HepG2 (cell line): ENCODE results near the gene PHF13. TPM values are rescaled to one million over a fixed set of nuclear protein-coding genes. Genes with fewer than 3 reads are reported as not detected.

Source experiments
- GABPA ChIP-seq, 2 experiments: IDR thresholded peaks; 2 replicates each; pipeline ENCODE4 v1.6.1; 2011 to 2016; ENCODE audit warnings: low read depth in 2 of 2, low read length in 1 of 2, missing biosample characterization in 1 of 2, missing genetic modification characterization in 1 of 2
- GATAD1 ChIP-seq: IDR thresholded peaks from 2 replicates; pipeline ENCODE4 v1.6.1; 2016; ENCODE audit warnings: missing genetic modification reagents, missing compliant biosample characterization
- ISX ChIP-seq: sonication (generic); formaldehyde crosslinking; conservative IDR thresholded peaks from 2 replicates; pipeline ENCODE4 v1.5.0; 2020; ENCODE audit warnings: missing genetic modification reagents
- KMT2A ChIP-seq: sonication (generic); formaldehyde crosslinking; IDR thresholded peaks from 2 replicates; pipeline ENCODE4 v1.4.0; 2020; ENCODE audit warnings: missing genetic modification reagents
- MTA3 ChIP-seq: sonication (generic); formaldehyde crosslinking; IDR thresholded peaks from 2 replicates; pipeline ENCODE4 v1.4.0; 2020; ENCODE audit warnings: missing genetic modification reagents
- PHF20 ChIP-seq: sonication (generic); formaldehyde crosslinking; IDR thresholded peaks from 2 replicates; pipeline ENCODE4 v1.5.0; 2020; ENCODE audit warnings: mild to moderate bottlenecking, missing genetic modification reagents
- POLR2AphosphoS2 ChIP-seq: IDR thresholded peaks from 2 replicates; pipeline ENCODE4 v1.6.1; 2011; ENCODE audit warnings: low read depth, low read length, improper control_type of control experiment
- RAD21 ChIP-seq: fragments of 450-650 bp; formaldehyde crosslinking; IDR thresholded peaks from 2 replicates; pipeline ENCODE4 v1.5.0; 2020; ENCODE audit warnings: mild to moderate bottlenecking
- REL ChIP-seq: sonication (generic); formaldehyde crosslinking; conservative IDR thresholded peaks from 2 replicates; pipeline ENCODE4 v1.8.0; 2022; ENCODE audit warnings: mild to moderate bottlenecking, missing genetic modification reagents, moderate library complexity
- RFXANK ChIP-seq: IDR thresholded peaks from 2 replicates; pipeline ENCODE4 v1.6.1; 2016
- SMARCC2 ChIP-seq: fragments of 450-650 bp; IDR thresholded peaks from 2 replicates; pipeline ENCODE4 v1.6.1; 2017; ENCODE audit warnings: antibody characterized with exemption, mild to moderate bottlenecking
- STAT5B ChIP-seq: sonication (generic); formaldehyde crosslinking; IDR thresholded peaks from 2 replicates; pipeline ENCODE4 v1.4.0; 2020; ENCODE audit warnings: missing genetic modification reagents
- TP53 ChIP-seq: sonication (generic); formaldehyde crosslinking; conservative IDR thresholded peaks from 2 replicates; pipeline ENCODE4 v1.4.0; 2020; ENCODE audit warnings: missing genetic modification reagents
- ZFP36L2 ChIP-seq: sonication (generic); formaldehyde crosslinking; IDR thresholded peaks from 2 replicates; pipeline ENCODE4 v1.4.0; 2020; ENCODE audit warnings: missing genetic modification reagents
- ZNF274 ChIP-seq: sonication (generic); formaldehyde crosslinking; IDR thresholded peaks from 2 replicates; pipeline ENCODE4 v1.5.1; 2020; ENCODE audit warnings: mild to moderate bottlenecking, missing genetic modification reagents
- ZNF33A ChIP-seq: sonication (generic); formaldehyde crosslinking; IDR thresholded peaks from 2 replicates; pipeline ENCODE4 v1.5.1; 2020; ENCODE audit warnings: missing genetic modification reagents, mild to moderate bottlenecking, moderate library complexity, borderline replicate concordance
- ZNF367 ChIP-seq: sonication (generic); formaldehyde crosslinking; IDR thresholded peaks from 2 replicates; pipeline ENCODE4 v1.4.0; 2020; ENCODE audit warnings: missing genetic modification reagents, borderline replicate concordance
- ZNF605 ChIP-seq: sonication (generic); formaldehyde crosslinking; IDR thresholded peaks from 2 replicates; pipeline ENCODE4 v1.8.0; 2022; ENCODE audit warnings: mild to moderate bottlenecking, missing genetic modification reagents
- ZNF7 ChIP-seq: IDR thresholded peaks from 2 replicates; pipeline ENCODE4 v1.6.1; 2016; ENCODE audit warnings: missing biosample characterization, missing genetic modification reagents
- ZNF709 ChIP-seq: sonication (generic); formaldehyde crosslinking; IDR thresholded peaks from 2 replicates; pipeline ENCODE4 v1.5.0; 2020; ENCODE audit warnings: mild to moderate bottlenecking, missing genetic modification reagents
- ZNF737 ChIP-seq: sonication (generic); formaldehyde crosslinking; IDR thresholded peaks from 2 replicates; pipeline ENCODE4 v1.5.0; 2020; ENCODE audit warnings: missing genetic modification reagents, mild to moderate bottlenecking, borderline replicate concordance
- ZNF761 ChIP-seq: sonication (generic); formaldehyde crosslinking; conservative IDR thresholded peaks from 2 replicates; pipeline ENCODE4 v1.4.0; 2020; ENCODE audit warnings: mild to moderate bottlenecking, missing genetic modification reagents
- polyA plus RNA-seq, 8 experiments: library from polyadenylated mRNA; depleted of rRNA in 3 of 8; stranded (reverse) in 7 of 8; unstranded in 1 of 8; fragments of >200 nt; fragmentation: Illumina TruSeq in 4 of 8; extraction: Trizol in 4 of 8; gene quantifications; 2 replicates each; pipeline versions ENCODE4 v1.2.1 to v1.2.3, GENCODE V29; 2011 to 2016; ENCODE audit warnings: low read depth in 4 of 8, missing spikeins in 1 of 8, mixed read lengths in 1 of 8; ENCODE audit not compliant: insufficient read depth in 1 of 8
- total RNA-seq, 5 experiments: library from RNA; depleted of rRNA; stranded (reverse); fragments of >200 nt; fragmentation: Illumina TruSeq; extraction: Trizol; gene quantifications; 2 replicates each; pipeline ENCODE4 v1.2.3, GENCODE V29; 2016; ENCODE audit warnings: low read depth in 1 of 5
- TF ChIP-seq, protein P1 (sequence below): sonication (generic); formaldehyde crosslinking; IDR thresholded peaks from 2 replicates; pipeline ENCODE4 v1.8.0; 2022; ENCODE audit warnings: missing genetic modification reagents, low read depth, mild to moderate bottlenecking, borderline replicate concordance
- TF ChIP-seq, protein P2 (sequence below): sonication (generic); formaldehyde crosslinking; IDR thresholded peaks from 2 replicates; pipeline ENCODE4 v1.4.0; 2020; ENCODE audit warnings: missing genetic modification reagents
- TF ChIP-seq, protein P3 (sequence below): IDR thresholded peaks from 2 replicates; pipeline ENCODE4 v1.6.1; 2016; ENCODE audit warnings: mild to moderate bottlenecking
- TF ChIP-seq, protein P4 (sequence below): sonication (generic); formaldehyde crosslinking; IDR thresholded peaks from 2 replicates; pipeline ENCODE4 v1.4.0; 2020; ENCODE audit warnings: mild to moderate bottlenecking, low read depth, missing genetic modification reagents

Gene PHF13
- total and polyA plus RNA-seq, 2 of the 13 experiments (the other 11 are each of a cell fraction or from before 2014, with no cell fraction given), result 4.7 to 7.4 TPM

DNA sequence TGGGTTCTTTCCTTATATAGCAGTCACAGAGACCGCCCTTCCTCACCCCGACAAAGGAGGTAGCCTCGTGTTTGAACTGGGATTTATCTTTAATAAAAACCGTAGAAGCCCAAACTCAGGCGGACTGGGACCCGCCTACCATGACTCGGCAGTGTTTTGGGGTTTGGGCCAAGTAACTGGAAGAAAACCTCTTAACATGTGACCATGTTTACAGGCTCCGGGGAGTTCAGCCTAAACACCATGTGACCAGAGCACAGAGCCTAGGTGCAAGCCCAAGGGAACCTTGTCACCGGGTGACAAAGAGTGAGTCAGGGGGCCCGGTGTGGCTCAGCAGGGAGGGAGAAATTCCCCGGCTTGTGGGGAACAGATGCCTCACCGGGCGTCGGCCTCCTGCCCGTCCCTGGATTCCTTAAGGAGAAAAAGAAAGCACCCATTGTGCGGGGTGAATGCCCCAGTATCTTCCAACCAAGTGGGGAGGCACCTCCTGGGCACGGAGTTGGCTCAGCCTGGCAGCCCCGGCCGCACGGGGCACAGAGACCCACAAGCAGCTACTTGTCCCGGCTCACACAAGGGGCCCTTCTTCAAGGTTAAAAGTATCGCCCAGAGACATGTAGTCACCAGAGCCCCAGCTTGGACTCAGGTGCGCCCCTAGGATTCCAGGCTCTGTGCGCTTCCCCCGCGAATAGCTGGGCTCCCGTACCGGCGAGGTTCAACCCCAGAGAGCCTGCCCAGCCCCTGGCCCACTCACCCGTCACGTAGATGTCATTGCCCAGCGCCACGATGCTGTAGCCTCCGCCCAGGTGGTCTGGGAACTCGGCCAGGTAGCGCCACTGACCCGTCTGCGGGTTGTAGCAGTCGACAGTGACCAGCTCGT, 12.2 kb upstream of the PHF13 start (continued):
- TF ChIP-seq, protein P1, sequence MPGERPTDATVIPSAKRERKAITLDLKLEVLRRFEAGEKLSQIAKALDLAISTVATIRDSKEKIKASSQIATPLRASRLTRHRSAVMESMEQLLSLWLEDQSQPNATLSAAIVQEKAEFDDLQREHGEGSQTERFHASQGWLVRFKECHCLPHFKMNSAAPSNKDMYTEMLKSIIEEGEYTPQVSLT (CRISPR knock-in tag), result no peak
- peak; percentile 19; the same call in 1 of the 2 replicates for TF ChIP-seq ZNF761 (CRISPR knock-in tag)
- TF ChIP-seq SMARCC2, result no peak
- no peak for TF ChIP-seq POLR2AphosphoS2
- TF ChIP-seq, protein P2, sequence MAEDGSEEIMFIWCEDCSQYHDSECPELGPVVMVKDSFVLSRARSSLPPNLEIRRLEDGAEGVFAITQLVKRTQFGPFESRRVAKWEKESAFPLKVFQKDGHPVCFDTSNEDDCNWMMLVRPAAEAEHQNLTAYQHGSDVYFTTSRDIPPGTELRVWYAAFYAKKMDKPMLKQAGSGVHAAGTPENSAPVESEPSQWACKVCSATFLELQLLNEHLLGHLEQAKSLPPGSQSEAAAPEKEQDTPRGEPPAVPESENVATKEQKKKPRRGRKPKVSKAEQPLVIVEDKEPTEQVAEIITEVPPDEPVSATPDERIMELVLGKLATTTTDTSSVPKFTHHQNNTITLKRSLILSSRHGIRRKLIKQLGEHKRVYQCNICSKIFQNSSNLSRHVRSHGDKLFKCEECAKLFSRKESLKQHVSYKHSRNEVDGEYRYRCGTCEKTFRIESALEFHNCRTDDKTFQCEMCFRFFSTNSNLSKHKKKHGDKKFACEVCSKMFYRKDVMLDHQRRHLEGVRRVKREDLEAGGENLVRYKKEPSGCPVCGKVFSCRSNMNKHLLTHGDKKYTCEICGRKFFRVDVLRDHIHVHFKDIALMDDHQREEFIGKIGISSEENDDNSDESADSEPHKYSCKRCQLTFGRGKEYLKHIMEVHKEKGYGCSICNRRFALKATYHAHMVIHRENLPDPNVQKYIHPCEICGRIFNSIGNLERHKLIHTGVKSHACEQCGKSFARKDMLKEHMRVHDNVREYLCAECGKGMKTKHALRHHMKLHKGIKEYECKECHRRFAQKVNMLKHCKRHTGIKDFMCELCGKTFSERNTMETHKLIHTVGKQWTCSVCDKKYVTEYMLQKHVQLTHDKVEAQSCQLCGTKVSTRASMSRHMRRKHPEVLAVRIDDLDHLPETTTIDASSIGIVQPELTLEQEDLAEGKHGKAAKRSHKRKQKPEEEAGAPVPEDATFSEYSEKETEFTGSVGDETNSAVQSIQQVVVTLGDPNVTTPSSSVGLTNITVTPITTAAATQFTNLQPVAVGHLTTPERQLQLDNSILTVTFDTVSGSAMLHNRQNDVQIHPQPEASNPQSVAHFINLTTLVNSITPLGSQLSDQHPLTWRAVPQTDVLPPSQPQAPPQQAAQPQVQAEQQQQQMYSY (CRISPR knock-in tag), result 0 out of 2 replicates have a peak, but pooled peaks have one; percentile 23
- no peak for TF ChIP-seq KMT2A (CRISPR knock-in tag)
- no peak for TF ChIP-seq STAT5B (CRISPR knock-in tag)
- TF ChIP-seq ZNF274 (CRISPR knock-in tag), result no peak
- 0 out of 2 replicates have a peak, but pooled peaks have one; percentile 6 for TF ChIP-seq RAD21 (CRISPR knock-in tag)
- TF ChIP-seq ZNF367 (CRISPR knock-in tag), result no peak
- TF ChIP-seq ZNF709 (CRISPR knock-in tag), result peak; percentile 36; the same call in 1 of the 2 replicates
- no peak for TF ChIP-seq TP53 (CRISPR knock-in tag)
- no peak for TF ChIP-seq ISX (CRISPR knock-in tag)
- no peak for TF ChIP-seq PHF20 (CRISPR knock-in tag)
- TF ChIP-seq ZNF33A, result no peak
- no peak for TF ChIP-seq GABPA (IDR thresholded peaks at IDR 0.05; ENCODE audit: low read depth, low read length)
- no peak for TF ChIP-seq GABPA (CRISPR knock-in tag; IDR thresholded peaks at IDR 0.05; ENCODE audit: low read depth)
- no peak for TF ChIP-seq MTA3 (CRISPR knock-in tag)
- no peak for TF ChIP-seq ZNF737 (CRISPR knock-in tag)
- TF ChIP-seq, protein P3, sequence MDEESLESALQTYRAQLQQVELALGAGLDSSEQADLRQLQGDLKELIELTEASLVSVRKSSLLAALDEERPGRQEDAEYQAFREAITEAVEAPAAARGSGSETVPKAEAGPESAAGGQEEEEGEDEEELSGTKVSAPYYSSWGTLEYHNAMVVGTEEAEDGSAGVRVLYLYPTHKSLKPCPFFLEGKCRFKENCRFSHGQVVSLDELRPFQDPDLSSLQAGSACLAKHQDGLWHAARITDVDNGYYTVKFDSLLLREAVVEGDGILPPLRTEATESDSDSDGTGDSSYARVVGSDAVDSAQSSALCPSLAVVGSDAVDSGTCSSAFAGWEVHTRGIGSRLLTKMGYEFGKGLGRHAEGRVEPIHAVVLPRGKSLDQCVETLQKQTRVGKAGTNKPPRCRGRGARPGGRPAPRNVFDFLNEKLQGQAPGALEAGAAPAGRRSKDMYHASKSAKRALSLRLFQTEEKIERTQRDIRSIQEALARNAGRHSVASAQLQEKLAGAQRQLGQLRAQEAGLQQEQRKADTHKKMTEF (CRISPR knock-in tag), result no peak
- no peak; the same call in 1 of the 2 replicates for TF ChIP-seq ZNF605 (CRISPR knock-in tag)
- peak; percentile 59; the same call in 1 of the 2 replicates for TF ChIP-seq GATAD1
- TF ChIP-seq ZNF7, result no peak
- TF ChIP-seq RFXANK (CRISPR knock-in tag), result no peak
- TF ChIP-seq, protein P4, sequence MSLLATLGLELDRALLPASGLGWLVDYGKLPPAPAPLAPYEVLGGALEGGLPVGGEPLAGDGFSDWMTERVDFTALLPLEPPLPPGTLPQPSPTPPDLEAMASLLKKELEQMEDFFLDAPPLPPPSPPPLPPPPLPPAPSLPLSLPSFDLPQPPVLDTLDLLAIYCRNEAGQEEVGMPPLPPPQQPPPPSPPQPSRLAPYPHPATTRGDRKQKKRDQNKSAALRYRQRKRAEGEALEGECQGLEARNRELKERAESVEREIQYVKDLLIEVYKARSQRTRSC (CRISPR knock-in tag), result no peak
- TF ChIP-seq ZFP36L2 (CRISPR knock-in tag), result no peak
- TF ChIP-seq REL (CRISPR knock-in tag), result no peak; the same call in 1 of the 2 replicates
